Muscle layer of colon (tissue), 2 donors: ENCODE data around the gene DHRSX.

Experiments
- H3K27ac ChIP-seq: one replicate; pipeline ENCODE4 v1.7.0; 2013; ENCODE audit warnings: low read depth, mild to moderate bottlenecking, low read length, moderate library complexity
- H3K27me3 ChIP-seq, 2 donors: one replicate each; pipeline ENCODE4 v1.7.0; 2013; ENCODE audit warnings: low read length in 2 of 2, mild to moderate bottlenecking in 2 of 2; ENCODE audit not compliant: insufficient read depth in 2 of 2, control insufficient read depth in 1 of 2
- H3K36me3 ChIP-seq: one replicate; pipeline ENCODE4 v1.7.0; 2013; ENCODE audit warnings: mild to moderate bottlenecking, low read length; ENCODE audit not compliant: insufficient read depth
- H3K4me1 ChIP-seq: one replicate; pipeline ENCODE4 v1.7.0; 2013; ENCODE audit warnings: mild to moderate bottlenecking, low read length; ENCODE audit not compliant: insufficient read depth
- H3K4me3 ChIP-seq, 2 donors: one replicate each; pipeline ENCODE4 v1.7.0; 2013; ENCODE audit warnings: low read length in 2 of 2, low read depth in 1 of 2, mild to moderate bottlenecking in 1 of 2, moderate library complexity in 1 of 2
- H3K9ac ChIP-seq: one replicate; pipeline ENCODE4 v1.7.0; 2013; ENCODE audit warnings: low read length
- H3K9me3 ChIP-seq: one replicate; pipeline ENCODE4 v1.7.0; 2013; ENCODE audit warnings: mild to moderate bottlenecking, low read length
- donor health status: abdominal sarcoma.
- donor health status: Adenocarcinoma of cecum.

DHRSX gene

GRCh38 chrX:2188330-2188792, 312.4 kb downstream of the DHRSX start:
- H3K4me1 ChIP-seq = no peaks in the 10 kb centered on the region
- H3K27me3 ChIP-seq = no peaks in the 10 kb centered on the region
- H3K4me3 ChIP-seq = no peak overlapping the region
- H3K27ac ChIP-seq = no peak overlapping the region
- no peaks in the 10 kb centered on the region for H3K9me3 ChIP-seq
- no peaks in the 10 kb centered on the region for H3K36me3 ChIP-seq
- no peak overlapping the region for H3K9ac ChIP-seq

GRCh38 chrX:2187352-2188115, 313.2 kb downstream of the DHRSX start:
- no peak overlapping the region for H3K27ac ChIP-seq
- H3K4me1 ChIP-seq = no peaks in the 10 kb centered on the region
- no peak overlapping the region for H3K9ac ChIP-seq
- H3K27me3 ChIP-seq = no peaks in the 10 kb centered on the region
- no peaks in the 10 kb centered on the region for H3K36me3 ChIP-seq
- H3K4me3 ChIP-seq = no peak overlapping the region
- no peaks in the 10 kb centered on the region for H3K9me3 ChIP-seq

- Histone ChIP-seq H3K4me1 (no peaks in the 10 kb centered on the region), H3K27ac (no peak overlapping the region), H3K9me3 (no peaks in the 10 kb centered on the region), H3K36me3 (no peaks in the 10 kb centered on the region), H3K9ac (no peak overlapping the region), H3K4me3 (no peak overlapping the region), H3K27me3 (no peaks in the 10 kb centered on the region)
These were observed 315.3 kb downstream of the DHRSX start for GRCh38 chrX:2185341-2186082.

GRCh38 chrX:2184089-2184488, 316.7 kb downstream of the DHRSX start:
- Histone ChIP-seq H3K9me3 (no peaks in the 10 kb centered on the region), H3K9ac (no peak overlapping the region), H3K4me3 (no peak overlapping the region), H3K27ac (no peak overlapping the region), H3K27me3 (no peaks in the 10 kb centered on the region), H3K36me3 (no peaks in the 10 kb centered on the region), H3K4me1 (no peaks in the 10 kb centered on the region)

- no peaks in the 10 kb centered on the region for H3K4me1 ChIP-seq
- no peak overlapping the region for H3K9ac ChIP-seq
- no peaks in the 10 kb centered on the region for H3K9me3 ChIP-seq
- no peak overlapping the region for H3K4me3 ChIP-seq
- no peaks in the 10 kb centered on the region for H3K27me3 ChIP-seq
- H3K36me3 ChIP-seq = no peaks in the 10 kb centered on the region
- H3K27ac ChIP-seq = no peak overlapping the region
These were observed 317.5 kb downstream of the DHRSX start for GRCh38 chrX:2183193-2183725.

- Histone ChIP-seq H3K4me3 (no peak overlapping the region), H3K4me1 (no peaks in the 10 kb centered on the region), H3K27me3 (no peaks in the 10 kb centered on the region), H3K27ac (no peak overlapping the region), H3K9ac (no peak overlapping the region), H3K36me3 (no peaks in the 10 kb centered on the region), H3K9me3 (no peaks in the 10 kb centered on the region)
These were observed 323.2 kb downstream of the DHRSX start for GRCh38 chrX:2177541-2177940.

- Histone ChIP-seq H3K9me3 (no peaks in the 10 kb centered on the region), H3K27ac (no peak overlapping the region), H3K4me1 (no peaks in the 10 kb centered on the region), H3K4me3 (no peak overlapping the region), H3K36me3 (no peaks in the 10 kb centered on the region), H3K9ac (no peak overlapping the region), H3K27me3 (no peaks in the 10 kb centered on the region)
These were observed 324.0 kb downstream of the DHRSX start for GRCh38 chrX:2176733-2177132.

GRCh38 chrX:2176274-2176673, 324.5 kb downstream of the DHRSX start:
- Histone ChIP-seq H3K27me3 (no peaks in the 10 kb centered on the region), H3K4me3 (no peak overlapping the region), H3K9ac (no peak overlapping the region), H3K36me3 (no peaks in the 10 kb centered on the region), H3K4me1 (no peaks in the 10 kb centered on the region), H3K27ac (no peak overlapping the region), H3K9me3 (no peaks in the 10 kb centered on the region)

- Histone ChIP-seq H3K27ac (no peak overlapping the region), H3K9me3 (no peaks in the 10 kb centered on the region), H3K4me3 (no peak overlapping the region), H3K4me1 (no peaks in the 10 kb centered on the region), H3K9ac (no peak overlapping the region), H3K27me3 (no peaks in the 10 kb centered on the region), H3K36me3 (no peaks in the 10 kb centered on the region)
These were observed 328.4 kb downstream of the DHRSX start for GRCh38 chrX:2172359-2172758.
